Stimulated activated CD8-positive, alpha-beta memory T cell treated with anti-CD3 and anti-CD28 coated beads, Interleukin-7, amount 100 ng/mL, for 4 hours (primary cell): ENCODE data around the gene SCN2B.

ENCODE experiments used
- DNase-seq, 2 donors: peaks; one replicate each; pipeline ENCODE4 v3.0.0-alpha.2; 2020; ENCODE audit warnings: low read depth in 2 of 2

Gene SCN2B

GRCh38 chr11:118153976-118154375, 22.5 kb downstream of the SCN2B start:
- no peak for DNase-seq

- DNase-seq = no peak
These were observed 22.9 kb downstream of the SCN2B start for GRCh38 chr11:118153516-118153915.

- no peak for DNase-seq
These were observed 23.6 kb downstream of the SCN2B start, which contains the start of gene SCN4B for GRCh38 chr11:118152552-118153471. SCN4B (minus strand) TSS chr11:118152823; CDS start chr11:118152673, 150 bp downstream.

GRCh38 chr11:118152020-118152551, 24.4 kb downstream of the SCN2B start:
- DNase-seq = no peak

- DNase-seq = no peak
These were observed 25.0 kb downstream of the SCN2B start for GRCh38 chr11:118151431-118151830.

GRCh38 chr11:118149493-118149892, 26.9 kb downstream of the SCN2B start:
- DNase-seq = no peak

- DNase-seq = no peak
These were observed 27.6 kb downstream of the SCN2B start for GRCh38 chr11:118148856-118149255.

GRCh38 chr11:118148240-118148639, 28.2 kb downstream of the SCN2B start:
- no peak for DNase-seq

GRCh38 chr11:118147502-118147901, 28.9 kb downstream of the SCN2B start:
- no peak for DNase-seq

GRCh38 chr11:118146554-118146953, 29.9 kb downstream of the SCN2B start:
- no peak for DNase-seq

- peak; percentile 71 to 75 for DNase-seq
These were observed 30.9 kb downstream of the SCN2B start for GRCh38 chr11:118145285-118146227.

- DNase-seq = no peak
These were observed 31.9 kb downstream of the SCN2B start for GRCh38 chr11:118144301-118145268.

- no peak for DNase-seq
These were observed 32.7 kb downstream of the SCN2B start for GRCh38 chr11:118143661-118144185.

GRCh38 chr11:118142809-118143208, 33.6 kb downstream of the SCN2B start:
- DNase-seq = no peak

GRCh38 chr11:118142081-118142480, 34.4 kb downstream of the SCN2B start:
- no peak for DNase-seq

GRCh38 chr11:118139578-118139977, 36.9 kb downstream of the SCN2B start:
- no peak for DNase-seq

GRCh38 chr11:118138839-118139420, 37.5 kb downstream of the SCN2B start:
- no peak for DNase-seq

- DNase-seq = no peak
These were observed 39.6 kb downstream of the SCN2B start for GRCh38 chr11:118136801-118137200.

GRCh38 chr11:118136341-118136740, 40.1 kb downstream of the SCN2B start:
- DNase-seq = no peak

- no peak for DNase-seq
These were observed 40.7 kb downstream of the SCN2B start for GRCh38 chr11:118135796-118136165.
